Activated CD4-positive, alpha-beta T cell treated with anti-CD3 and anti-CD28 coated beads for 36 hours (primary cell): ENCODE measurements around the gene FRMD8. TPM values are rescaled to one million over a fixed set of nuclear protein-coding genes. Genes with fewer than 3 reads are reported as not detected.

Experiments
- ATAC-seq: fragments of 200-7000 bp; cut with Tn5 transposase; one replicate; pipeline ENCODE4 v1.10.0; 2021; ENCODE audit warnings: mild to moderate bottlenecking, moderate library complexity
- CTCF ChIA-PET: fragments of 350-600 bp; sonication (Branson Sonifier 250); formaldehyde crosslinking; loops from one replicate; lab custom pipeline; 2021; ENCODE audit warnings: antibody characterized with exemption; lab: Charles Lee
- POLR2A ChIA-PET: fragments of 350-600 bp; sonication (Branson Sonifier 250); formaldehyde crosslinking; loops from one replicate; lab custom pipeline; 2021; ENCODE audit warnings: antibody characterized with exemption, inconsistent platforms; lab: Charles Lee
- DNase-seq: peaks from one replicate; pipeline ENCODE4 v3.0.0-alpha.2; 2020
- H3K27ac Mint-ChIP-seq: one replicate; pipeline ENCODE4 v1.8.0; 2021; ENCODE audit warnings: mixed read lengths
- H3K27me3 Mint-ChIP-seq: one replicate; pipeline ENCODE4 v1.8.0; 2021; ENCODE audit warnings: mixed read lengths
- H3K36me3 Mint-ChIP-seq: one replicate; pipeline ENCODE4 v1.8.0; 2021; ENCODE audit warnings: low read depth, mixed read lengths
- H3K4me1 Mint-ChIP-seq: one replicate; pipeline ENCODE4 v1.8.0; 2021; ENCODE audit warnings: mixed read lengths
- H3K4me3 Mint-ChIP-seq: one replicate; pipeline ENCODE4 v1.8.0; 2021; ENCODE audit warnings: mild to moderate bottlenecking, moderate library complexity, mixed read lengths
- H3K9me3 Mint-ChIP-seq: one replicate; pipeline ENCODE4 v1.8.0; 2021; ENCODE audit warnings: low read depth, mixed read lengths
- intact Hi-C, 2 experiments: fragments of 100-400 bp; cut with DNase I in 1 of 2; cut with micrococcal nuclease in 1 of 2; formaldehyde crosslinking; loops; one replicate each; pipeline versions ENCODE4 v1.14.2 to v1.15.1; 2022 to 2024; cut with DNase I, micrococcal nuclease
- total RNA-seq, 2 experiments: library from RNA; stranded (reverse); gene quantifications; one replicate each; pipeline ENCODE4 v1.2.3, GENCODE V29; 2021

Gene FRMD8
- total RNA-seq, 2 experiments from 2014 or later: 32.7 to 37.5 TPM

DNA sequence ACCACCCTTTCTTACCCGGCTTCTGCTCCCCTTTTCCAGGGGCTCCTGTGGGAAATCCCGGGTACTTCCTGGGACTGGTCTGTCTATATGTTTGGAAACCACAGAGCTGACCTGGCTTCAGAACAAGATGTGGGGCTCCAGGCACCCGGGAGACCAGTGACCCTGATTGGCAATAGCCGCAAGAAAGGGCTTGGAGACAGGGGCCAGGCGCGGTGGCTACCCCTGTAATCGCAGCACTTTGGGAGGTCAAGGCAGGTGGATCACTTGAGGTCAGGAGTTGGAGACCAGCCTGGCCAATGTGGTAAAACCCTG, 33.0 kb downstream of the FRMD8 start:
- DNase-seq: no peak
- CTCF ChIA-PET: interaction anchor here (0.5 to 12.0 kb wide), 16 partner anchors 14 to 558 kb away, joined by 3 to 209 read pairs (median 4); partner anchors contain the start of genes DPF2, MALAT1 and SLC25A45
- intact Hi-C loops: loop anchor here (2.0 to 10.0 kb wide), 2 partner anchors 55 to 439 kb away; partner anchors contain the start of gene CFL1 (in 1 of the 2)
- H3K36me3 Mint-ChIP-seq: peaks cover 28% of the 10 kb centered on the region
- POLR2A ChIA-PET: interaction anchor here (1.0 to 18.5 kb wide), 9 partner anchors 9 to 158 kb away, joined by 3 to 1637 read pairs (median 7); partner anchors contain the start of genes MALAT1, POLA2 and ZNRD2
- ATAC-seq: no peak
- peak overlapping the region; percentile 99 for H3K27ac Mint-ChIP-seq
- peak overlapping the region; percentile 100 for H3K4me3 Mint-ChIP-seq
- H3K4me1 Mint-ChIP-seq: peaks cover 36% of the 10 kb centered on the region
- no peaks in the 10 kb centered on the region for H3K9me3 Mint-ChIP-seq
- peaks cover 6% of the 10 kb centered on the region for H3K27me3 Mint-ChIP-seq

DNA sequence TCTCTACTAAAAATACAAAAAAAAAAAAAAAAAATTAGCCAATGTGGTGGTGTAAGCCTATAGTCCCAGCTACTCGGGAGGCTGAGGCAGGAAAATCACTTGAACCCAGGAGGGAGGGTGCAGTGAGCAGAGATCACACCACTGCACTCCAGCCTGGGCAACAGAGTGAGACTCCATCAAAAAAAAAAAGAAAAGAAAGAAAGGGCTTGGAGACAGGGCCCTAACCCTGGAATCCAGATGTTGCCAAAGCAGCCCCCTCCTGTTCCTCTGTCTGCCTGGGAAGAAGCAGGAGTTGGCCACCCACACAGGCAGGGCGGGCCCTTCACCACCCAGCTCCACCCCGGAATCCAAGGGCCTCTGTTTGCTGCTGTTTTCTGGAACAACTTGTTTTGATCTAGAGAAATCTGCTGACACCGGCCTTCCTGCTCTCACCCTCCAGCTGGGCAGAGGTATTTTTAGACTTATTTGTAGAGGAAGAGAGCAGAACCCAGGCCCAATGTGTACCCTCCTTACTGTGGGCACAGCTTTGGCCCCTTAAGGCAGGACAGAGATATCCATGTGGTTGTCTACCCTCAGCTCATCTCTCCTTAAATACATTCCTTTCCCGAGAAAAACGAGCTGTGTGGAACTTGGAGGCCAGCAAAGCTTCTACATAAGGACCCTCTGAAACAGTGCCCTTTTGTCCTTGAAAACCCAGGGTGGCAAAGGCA, 33.5 kb downstream of the FRMD8 start:
- ChIA-PET POLR2A (interaction anchor here (0.6 to 18.5 kb wide), 12 partner anchors 27 to 1739 kb away, joined by 3 to 1637 read pairs (median 6); partner anchors contain the start of genes MALAT1, POLA2, RTN3 and SLC25A45), CTCF (interaction anchor here (0.5 to 12.0 kb wide), 21 partner anchors 9 to 558 kb away, joined by 3 to 209 read pairs (median 4); partner anchors contain the start of genes DPF2, MALAT1 and SLC25A45)
- peak overlapping the region; percentile 99 for H3K27ac Mint-ChIP-seq
- DNase-seq: peak; percentile 80
- peak overlapping the region; percentile 100 for H3K4me3 Mint-ChIP-seq
- H3K9me3 Mint-ChIP-seq: no peaks in the 10 kb centered on the region
- intact Hi-C loops: loop anchor here (2.0 to 10.0 kb wide), 6 partner anchors 55 to 641 kb away; partner anchors contain the start of genes CCDC85B (in 1 of the 2), CFL1 (in 1 of the 2), RELA (in 1 of the 2) and SF1 (in 1 of the 2)
- H3K27me3 Mint-ChIP-seq: peaks cover 6% of the 10 kb centered on the region
- no peak for ATAC-seq
- peaks cover 34% of the 10 kb centered on the region for H3K36me3 Mint-ChIP-seq
- peaks cover 37% of the 10 kb centered on the region for H3K4me1 Mint-ChIP-seq

DNA sequence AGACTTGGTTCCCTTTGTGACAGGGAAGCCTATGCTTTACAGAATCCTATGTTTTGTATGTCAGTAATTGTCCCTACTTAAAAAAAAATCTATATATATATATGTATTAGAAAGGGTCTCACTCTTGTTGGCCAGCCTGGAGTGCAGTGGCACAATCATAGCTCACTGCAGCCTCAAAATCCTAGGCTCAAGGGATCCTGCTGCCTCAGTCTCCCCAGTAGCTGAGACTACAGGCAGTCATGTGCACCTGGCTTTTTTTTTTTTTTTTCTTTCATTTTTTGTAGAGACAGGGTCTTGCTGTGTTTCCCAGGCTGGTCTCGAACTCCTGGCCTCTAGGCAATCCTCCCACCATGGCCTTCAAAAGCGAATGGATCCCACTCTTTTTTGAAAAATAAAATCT, 34.1 kb downstream of the FRMD8 start:
- peaks cover 39% of the 10 kb centered on the region for H3K36me3 Mint-ChIP-seq
- H3K9me3 Mint-ChIP-seq: no peaks in the 10 kb centered on the region
- intact Hi-C loops: loop anchor here in 1 of 2 experiments (2.0 to 10.0 kb wide), 4 partner anchors 242 to 642 kb away; partner anchors contain the start of genes CCDC85B, RELA and SF1
- ChIA-PET POLR2A (interaction anchor here (0.6 to 18.5 kb wide), 11 partner anchors 33 to 1739 kb away, joined by 3 to 1637 read pairs (median 7); partner anchors contain the start of genes MALAT1, POLA2, RTN3 and SLC25A45), CTCF (interaction anchor here (0.6 to 12.0 kb wide), 12 partner anchors 9 to 168 kb away, joined by 3 to 209 read pairs (median 4); partner anchors contain the start of genes MALAT1 and SLC25A45)
- ATAC-seq (no peak), DNase-seq (no peak)
- H3K27ac Mint-ChIP-seq: peak overlapping the region; percentile 99
- H3K4me3 Mint-ChIP-seq: peak overlapping the region; percentile 100
- H3K27me3 Mint-ChIP-seq: peaks cover 6% of the 10 kb centered on the region
- H3K4me1 Mint-ChIP-seq: peaks cover 40% of the 10 kb centered on the region

DNA sequence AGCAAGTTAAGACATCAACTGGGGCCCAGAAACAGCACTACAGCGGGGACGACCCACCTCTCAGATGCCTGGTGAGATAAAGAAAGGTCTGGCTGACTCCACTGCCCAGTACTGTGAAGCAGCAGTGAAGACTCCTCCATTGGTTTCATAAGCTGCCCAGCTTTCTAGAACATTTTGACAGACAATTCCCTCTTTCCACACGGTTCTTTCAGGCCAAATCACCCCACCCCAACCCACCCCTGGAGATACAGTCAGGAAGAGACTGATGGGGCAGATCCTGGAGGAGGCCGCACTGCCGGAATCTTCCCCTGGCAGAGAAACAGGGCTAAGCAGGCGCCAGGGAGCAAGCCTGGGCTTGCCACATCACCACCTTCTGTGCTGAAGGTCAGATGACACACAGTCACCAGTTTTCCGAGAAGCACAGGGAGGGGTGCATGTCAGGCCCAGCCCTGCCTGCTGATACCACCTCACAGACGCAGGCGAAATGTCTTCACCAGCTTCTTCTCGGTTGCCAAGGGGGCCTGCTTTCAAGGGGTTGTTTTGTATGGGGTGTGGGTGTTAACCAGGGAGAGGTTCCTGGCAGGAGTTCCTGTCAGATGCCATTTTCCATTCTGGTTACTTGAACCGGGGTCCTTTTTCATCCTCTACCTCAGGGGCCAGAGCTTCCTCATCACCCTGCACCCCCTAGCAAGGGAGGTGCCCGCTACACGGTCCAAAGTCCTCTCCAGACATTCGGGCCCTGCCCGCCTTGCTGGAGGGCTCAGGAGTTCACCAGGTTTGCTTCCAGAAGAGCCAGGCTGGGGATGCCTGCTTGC, 34.7 kb downstream of the FRMD8 start:
- POLR2A ChIA-PET: interaction anchor here (0.5 to 18.5 kb wide), 21 partner anchors 9 to 915 kb away, joined by 3 to 1637 read pairs (median 4); partner anchors contain the start of genes EHBP1L1, MALAT1, POLA2 and RIN1
- ATAC-seq: peak; percentile 40
- peak; percentile 95 for DNase-seq
- Mint-ChIP-seq H3K27ac (peak overlapping the region; percentile 99), H3K9me3 (no peaks in the 10 kb centered on the region), H3K4me1 (peaks cover 36% of the 10 kb centered on the region), H3K27me3 (peaks cover 6% of the 10 kb centered on the region), H3K36me3 (peaks cover 46% of the 10 kb centered on the region), H3K4me3 (peak overlapping the region; percentile 100)
- intact Hi-C loops: loop anchor here in 1 of 2 experiments (1.0 to 10.0 kb wide), 7 partner anchors 39 to 642 kb away; partner anchors contain the start of genes CCDC85B, PCNX3, RELA and SF1
- CTCF ChIA-PET: interaction anchor here (0.5 to 12.0 kb wide), 8 partner anchors 8 to 473 kb away, joined by 3 to 209 read pairs (median 4); partner anchors contain the start of genes MALAT1 and SLC25A45

DNA sequence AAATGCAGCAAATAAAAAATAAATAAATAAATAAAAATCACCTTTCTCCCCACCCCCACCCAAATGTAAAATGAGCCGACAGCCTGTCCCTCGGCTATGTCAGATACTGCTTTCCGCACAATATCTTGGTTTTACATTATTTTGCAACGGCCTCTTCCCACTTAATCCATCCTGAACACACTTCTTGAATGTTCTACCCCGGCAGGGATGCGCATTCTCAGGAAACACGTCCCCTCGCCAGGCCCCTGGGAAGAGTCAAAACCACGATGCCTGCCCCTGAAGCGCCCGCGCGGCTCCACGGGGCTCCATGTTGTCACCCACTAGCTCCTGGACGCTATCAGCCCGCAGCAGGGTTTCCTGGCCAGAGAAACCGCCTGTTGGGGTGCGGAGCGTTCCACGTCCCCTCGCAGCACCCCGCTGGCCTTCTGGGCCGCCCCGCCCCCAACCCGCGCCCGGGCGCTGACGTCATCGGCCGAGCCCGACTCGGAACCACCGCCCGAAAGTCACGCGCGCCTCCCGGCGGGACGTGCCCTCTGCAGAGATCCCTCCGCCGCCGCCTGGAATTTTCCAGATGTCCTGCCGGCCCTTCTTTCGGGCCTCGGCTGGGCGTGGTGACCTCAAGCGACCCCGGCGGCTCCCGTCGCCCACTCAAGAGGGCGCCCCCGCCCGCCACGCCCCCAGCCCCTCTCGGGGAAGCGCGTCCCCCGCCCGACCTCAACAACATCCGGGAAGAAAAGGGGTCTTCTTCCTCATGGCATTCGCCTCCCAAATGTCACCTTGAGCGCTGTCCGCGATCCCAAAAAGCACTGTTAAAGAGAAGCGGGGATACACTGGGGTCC, 35.6 kb downstream of the FRMD8 start:
- peak overlapping the region; percentile 99 for H3K27ac Mint-ChIP-seq
- H3K27me3 Mint-ChIP-seq: peaks cover 6% of the 10 kb centered on the region
- H3K9me3 Mint-ChIP-seq: no peaks in the 10 kb centered on the region
- ATAC-seq (peak; percentile 1), DNase-seq (peak; percentile 99)
- intact Hi-C loops: loop anchor here (1.0 to 10.0 kb wide), 11 partner anchors 40 to 643 kb away; partner anchors contain the start of genes CCDC85B (in 1 of the 2), PCNX3 (in 1 of the 2), RELA (in 1 of the 2) and SF1 (in 1 of the 2)
- ChIA-PET POLR2A (interaction anchor here (0.6 to 18.5 kb wide), 22 partner anchors 8 to 1150 kb away, joined by 3 to 1637 read pairs (median 4); partner anchors contain the start of genes EHBP1L1, MALAT1 and SLC25A45), CTCF (interaction anchor here (0.5 to 12.0 kb wide), 8 partner anchors 42 to 472 kb away, joined by 3 to 209 read pairs (median 4); partner anchors contain the start of gene MALAT1)
- H3K36me3 Mint-ChIP-seq: peaks cover 54% of the 10 kb centered on the region
- peaks cover 35% of the 10 kb centered on the region for H3K4me1 Mint-ChIP-seq
- H3K4me3 Mint-ChIP-seq: peak overlapping the region; percentile 100

DNA sequence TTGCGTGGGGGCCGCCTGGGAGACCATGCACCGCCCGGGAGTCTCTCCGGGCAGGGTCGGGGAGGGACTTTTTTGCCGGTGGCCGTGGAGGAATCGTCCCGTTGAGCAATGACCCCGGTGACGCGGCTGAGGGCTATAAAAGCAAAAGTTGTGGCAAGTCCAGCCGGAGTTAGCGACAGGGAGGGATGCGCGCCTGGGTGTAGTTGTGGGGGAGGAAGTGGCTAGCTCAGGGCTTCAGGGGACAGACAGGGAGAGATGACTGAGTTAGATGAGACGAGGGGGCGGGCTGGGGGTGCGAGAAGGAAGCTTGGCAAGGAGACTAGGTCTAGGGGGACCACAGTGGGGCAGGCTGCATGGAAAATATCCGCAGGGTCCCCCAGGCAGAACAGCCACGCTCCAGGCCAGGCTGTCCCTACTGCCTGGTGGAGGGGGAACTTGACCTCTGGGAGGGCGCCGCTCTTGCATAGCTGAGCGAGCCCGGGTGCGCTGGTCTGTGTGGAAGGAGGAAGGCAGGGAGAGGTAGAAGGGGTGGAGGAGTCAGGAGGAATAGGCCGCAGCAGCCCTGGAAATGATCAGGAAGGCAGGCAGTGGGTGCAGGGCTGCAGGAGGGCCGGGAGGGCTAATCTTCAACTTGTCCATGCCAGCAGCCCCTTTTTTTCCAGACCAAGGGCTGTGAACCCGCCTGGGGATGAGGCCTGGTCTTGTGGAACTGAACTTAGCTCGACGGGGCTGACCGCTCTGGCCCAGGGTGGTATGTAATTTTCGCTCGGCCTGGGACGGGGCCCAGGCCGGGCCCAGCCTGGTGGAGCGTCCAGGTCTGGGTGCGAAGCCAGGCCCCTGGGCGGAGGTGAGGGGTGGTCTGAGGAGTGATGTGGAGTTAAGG, 36.4 kb downstream of the FRMD8 start, which contains the start of gene NEAT1:
Gene NEAT1, plus strand, starts transcription at position 166 of the 883 bp plus-strand sequence.
- CTCF ChIA-PET: interaction anchor here (0.6 to 12.0 kb wide), 7 partner anchors 49 to 460 kb away, joined by 3 to 209 read pairs (median 3); partner anchors contain the start of gene MALAT1
- peaks cover 35% of the 10 kb centered on the region for H3K4me1 Mint-ChIP-seq
- H3K27me3 Mint-ChIP-seq: peaks cover 6% of the 10 kb centered on the region
- H3K4me3 Mint-ChIP-seq: peak within 1 kb of the TSS; percentile 100
- peak; percentile 15 for ATAC-seq
- POLR2A ChIA-PET: interaction anchor here (0.6 to 18.5 kb wide), 15 partner anchors 9 to 1151 kb away, joined by 3 to 1637 read pairs (median 3); partner anchors contain the start of genes EHBP1L1, MALAT1 and SLC25A45
- no peaks in the 10 kb centered on the region for H3K9me3 Mint-ChIP-seq
- intact Hi-C loops: loop anchor here (1.0 to 10.0 kb wide), 7 partner anchors 49 to 566 kb away; partner anchors contain the start of genes CCDC85B (in 1 of the 2), RELA (in 1 of the 2) and ZNRD2 (in 1 of the 2)
- peak within 1 kb of the TSS; percentile 99 for H3K27ac Mint-ChIP-seq
- peak; percentile 98 for DNase-seq
- peaks cover 63% of the 10 kb centered on the region for H3K36me3 Mint-ChIP-seq

DNA sequence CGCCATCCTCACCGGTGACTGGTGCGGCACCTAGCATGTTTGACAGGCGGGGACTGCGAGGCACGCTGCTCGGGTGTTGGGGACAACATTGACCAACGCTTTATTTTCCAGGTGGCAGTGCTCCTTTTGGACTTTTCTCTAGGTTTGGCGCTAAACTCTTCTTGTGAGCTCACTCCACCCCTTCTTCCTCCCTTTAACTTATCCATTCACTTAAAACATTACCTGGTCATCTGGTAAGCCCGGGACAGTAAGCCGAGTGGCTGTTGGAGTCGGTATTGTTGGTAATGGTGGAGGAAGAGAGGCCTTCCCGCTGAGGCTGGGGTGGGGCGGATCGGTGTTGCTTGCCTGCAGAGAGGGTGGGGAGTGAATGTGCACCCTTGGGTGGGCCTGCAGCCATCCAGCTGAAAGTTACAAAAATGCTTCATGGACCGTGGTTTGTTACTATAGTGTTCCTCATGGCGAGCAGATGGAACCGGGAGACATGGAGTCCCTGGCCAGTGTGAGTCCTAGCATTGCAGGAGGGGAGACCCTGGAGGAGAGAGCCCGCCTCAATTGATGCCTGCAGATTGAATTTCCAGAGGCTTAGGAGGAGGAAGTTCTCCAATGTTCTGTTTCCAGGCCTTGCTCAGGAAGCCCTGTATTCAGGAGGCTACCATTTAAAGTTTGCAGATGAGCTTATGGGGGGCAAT, 37.2 kb downstream of the FRMD8 start:
- ATAC-seq (no peak), DNase-seq (peak; percentile 51)
- peak overlapping the region; percentile 100 for H3K4me3 Mint-ChIP-seq

More for the DNA sequence above, 37.2 kb downstream of the FRMD8 start:
- H3K27ac Mint-ChIP-seq: peak overlapping the region; percentile 99
- peaks cover 69% of the 10 kb centered on the region for H3K36me3 Mint-ChIP-seq
- peaks cover 6% of the 10 kb centered on the region for H3K27me3 Mint-ChIP-seq
- peaks cover 38% of the 10 kb centered on the region for H3K4me1 Mint-ChIP-seq
- intact Hi-C loops: loop anchor here in 1 of 2 experiments (5.0 to 10.0 kb wide), 3 partner anchors 239 to 566 kb away; partner anchors contain the start of genes CCDC85B and RELA
- CTCF ChIA-PET: interaction anchor here (0.8 to 12.0 kb wide), 6 partner anchors 48 to 84 kb away, joined by 3 to 209 read pairs (median 4); partner anchors contain the start of gene MALAT1
- POLR2A ChIA-PET: interaction anchor here (0.6 to 18.5 kb wide), 7 partner anchors 48 to 645 kb away, joined by 3 to 1637 read pairs (median 8); partner anchors contain the start of genes MALAT1, SF1 and ZNRD2
- no peaks in the 10 kb centered on the region for H3K9me3 Mint-ChIP-seq
